ENCODE data around the gene MAGEA4. TPM values are rescaled to one million over a fixed set of nuclear protein-coding genes. Genes with fewer than 3 reads are reported as not detected.
A peak's percentile ranks its signal among the peaks of the same experiment; 100 is the strongest.

Gene MAGEA4
- total RNA-seq, 1 donor from 2014 or later = not detected

- no peak for DNase-seq (ENCODE audit: extremely low spot score, unreplicated experiment)
- Mint-ChIP-seq H3K9me3 (peaks cover 3% of the 10 kb centered on the region), H3K36me3 (peaks cover 3% of the 10 kb centered on the region), H3K27ac (no peak overlapping the region), H3K4me3 (peak overlapping the region; percentile 79), H3K4me1 (ENCODE audit: unreplicated experiment) (no peaks in the 10 kb centered on the region), H3K27me3 (peaks cover 33% of the 10 kb centered on the region)
- no peak for TF ChIP-seq CTCF (conservative IDR thresholded peaks at IDR 0.05)
Observed at GRCh38 chrX:151973851-151974335, 61.2 kb downstream of the MAGEA4 start.

Small RNA genes lying within 50 kb of the gene (microRNA-seq; reads per million reads assigned to microRNA genes)
- gene MIR224 (237 reads per million, percentile 70 among the genes with 10 or more reads in this experiment), gene MIR452 (85.6 reads per million, percentile 62 among the genes with 10 or more reads in this experiment)

Other genes starting within 250 kb of the MAGEA4 start
- 0.43 and 2.6 TPM in 2 replicates for gene PRRG3, start 217.4 kb upstream of the MAGEA4 start, total RNA-seq (ENCODE audit: low replicate concordance)
- gene FATE1, start 196.9 kb upstream of the MAGEA4 start, total RNA-seq (ENCODE audit: low replicate concordance) = 0.29 and 0.62 TPM in 2 replicates
- not detected in 2 replicates for gene CNGA2, start 178.1 kb upstream of the MAGEA4 start, total RNA-seq (ENCODE audit: low replicate concordance)
- gene GABRE, start 61.8 kb downstream of the MAGEA4 start, total RNA-seq (ENCODE audit: low replicate concordance) = 5.5 and 9.9 TPM in 2 replicates
- gene MAGEA10, start 225.7 kb downstream of the MAGEA4 start, total RNA-seq (ENCODE audit: low replicate concordance) = not detected in 2 replicates

Data from type B pancreatic cell (in vitro differentiated cells).